Measurements from ENCODE around the gene DAD1. TPM values are rescaled to one million over a fixed set of nuclear protein-coding genes. Genes with fewer than 3 reads are reported as not detected.

Gene DAD1
- polyA plus RNA-seq, 1 of the 3 experiments (the other 2 are of a cell fraction) = 406 TPM

- no peak for DNase-seq
- peaks cover under 1 to 2% of the 10 kb centered on the region in 2 experiments for H3K36me3 ChIP-seq (replicated peaks in 1 of 2; ENCODE audit: control insufficient read depth in 1 of 2, insufficient read depth in 2 of 2, low read length in 1 of 2)
- H3K9me2 ChIP-seq = no peaks in the 10 kb centered on the region
- ChIA-PET CTCF (interaction anchor here (0.8 to 10.3 kb wide), 10 partner anchors 10 to 331 kb away, joined by 3 to 116 read pairs (median 5); no protein-coding TSS in a partner anchor), POLR2A (no interaction called here)
- TF ChIP-seq USF1 (IDR thresholded peaks at IDR 0.05; ENCODE audit: borderline replicate concordance, low read depth) (no peak), EZH2phosphoT487 (IDR thresholded peaks at IDR 0.05; ENCODE audit: borderline replicate concordance, low read depth) (no peak), GABPA (IDR thresholded peaks at IDR 0.05; ENCODE audit: low read depth) (no peak), MXI1 (IDR thresholded peaks at IDR 0.05; ENCODE audit: low read depth, low read length) (no peak), YY1 (IDR thresholded peaks at IDR 0.05; ENCODE audit: low read depth) (no peak), TEAD4 (IDR thresholded peaks at IDR 0.05; ENCODE audit: borderline replicate concordance, insufficient read depth) (no peak), ZBTB33 (IDR thresholded peaks at IDR 0.05; ENCODE audit: borderline replicate concordance, low read depth) (no peak), RCOR1 (IDR thresholded peaks at IDR 0.05; ENCODE audit: low read length) (no peak), JUND (IDR thresholded peaks at IDR 0.05) (no peak), FOXJ3 (CRISPR knock-in tag; IDR thresholded peaks at IDR 0.05) (no peak), SIN3A (IDR thresholded peaks at IDR 0.05; ENCODE audit: borderline replicate concordance, low read depth, low read length) (no peak), FOSL2 (IDR thresholded peaks at IDR 0.05; ENCODE audit: borderline replicate concordance, low read depth) (no peak), NFIC (IDR thresholded peaks at IDR 0.05; ENCODE audit: borderline replicate concordance) (no peak), RXRA (IDR thresholded peaks at IDR 0.05; ENCODE audit: borderline replicate concordance, low read depth) (no peak), NRF1 (IDR thresholded peaks at IDR 0.05; ENCODE audit: low read depth, low read length) (no peak)
- TF ChIP-seq, protein P1, sequence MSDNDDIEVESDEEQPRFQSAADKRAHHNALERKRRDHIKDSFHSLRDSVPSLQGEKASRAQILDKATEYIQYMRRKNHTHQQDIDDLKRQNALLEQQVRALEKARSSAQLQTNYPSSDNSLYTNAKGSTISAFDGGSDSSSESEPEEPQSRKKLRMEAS (IDR thresholded peaks at IDR 0.05; ENCODE audit: low read depth) = no peak
- TF ChIP-seq, protein P2, sequence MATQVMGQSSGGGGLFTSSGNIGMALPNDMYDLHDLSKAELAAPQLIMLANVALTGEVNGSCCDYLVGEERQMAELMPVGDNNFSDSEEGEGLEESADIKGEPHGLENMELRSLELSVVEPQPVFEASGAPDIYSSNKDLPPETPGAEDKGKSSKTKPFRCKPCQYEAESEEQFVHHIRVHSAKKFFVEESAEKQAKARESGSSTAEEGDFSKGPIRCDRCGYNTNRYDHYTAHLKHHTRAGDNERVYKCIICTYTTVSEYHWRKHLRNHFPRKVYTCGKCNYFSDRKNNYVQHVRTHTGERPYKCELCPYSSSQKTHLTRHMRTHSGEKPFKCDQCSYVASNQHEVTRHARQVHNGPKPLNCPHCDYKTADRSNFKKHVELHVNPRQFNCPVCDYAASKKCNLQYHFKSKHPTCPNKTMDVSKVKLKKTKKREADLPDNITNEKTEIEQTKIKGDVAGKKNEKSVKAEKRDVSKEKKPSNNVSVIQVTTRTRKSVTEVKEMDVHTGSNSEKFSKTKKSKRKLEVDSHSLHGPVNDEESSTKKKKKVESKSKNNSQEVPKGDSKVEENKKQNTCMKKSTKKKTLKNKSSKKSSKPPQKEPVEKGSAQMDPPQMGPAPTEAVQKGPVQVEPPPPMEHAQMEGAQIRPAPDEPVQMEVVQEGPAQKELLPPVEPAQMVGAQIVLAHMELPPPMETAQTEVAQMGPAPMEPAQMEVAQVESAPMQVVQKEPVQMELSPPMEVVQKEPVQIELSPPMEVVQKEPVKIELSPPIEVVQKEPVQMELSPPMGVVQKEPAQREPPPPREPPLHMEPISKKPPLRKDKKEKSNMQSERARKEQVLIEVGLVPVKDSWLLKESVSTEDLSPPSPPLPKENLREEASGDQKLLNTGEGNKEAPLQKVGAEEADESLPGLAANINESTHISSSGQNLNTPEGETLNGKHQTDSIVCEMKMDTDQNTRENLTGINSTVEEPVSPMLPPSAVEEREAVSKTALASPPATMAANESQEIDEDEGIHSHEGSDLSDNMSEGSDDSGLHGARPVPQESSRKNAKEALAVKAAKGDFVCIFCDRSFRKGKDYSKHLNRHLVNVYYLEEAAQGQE (IDR thresholded peaks at IDR 0.05; ENCODE audit: low read depth, low read length) = no peak
- no peaks in the 10 kb centered on the region for H3K79me2 ChIP-seq (ENCODE audit: insufficient read depth)
- no peaks in the 10 kb centered on the region for H3K27me3 ChIP-seq (ENCODE audit: insufficient read depth)
- no peak overlapping the region for H3K9ac ChIP-seq
- H4K20me1 ChIP-seq (ENCODE audit: insufficient read depth) = no peaks in the 10 kb centered on the region
- no peaks in the 10 kb centered on the region for H3F3A ChIP-seq (replicated peaks; ENCODE audit: insufficient read depth)
- H3K4me2 ChIP-seq = no peak overlapping the region
- no peak overlapping the region for H3K4me3 ChIP-seq (ENCODE audit: low read depth in 2 of 2, low read length in 1 of 2)
- no peak overlapping the region for H3K27ac ChIP-seq (ENCODE audit: low read depth in 2 of 2, low read length in 1 of 2)
- no peaks in the 10 kb centered on the region for H3K9me3 ChIP-seq
- H2AFZ ChIP-seq (ENCODE audit: low read depth) = no peak overlapping the region
- peaks cover 3 to 10% of the 10 kb centered on the region in 2 experiments; a peak in 3 of 4 replicates for H3K4me1 ChIP-seq (ENCODE audit: control insufficient read depth in 1 of 2, insufficient read depth in 2 of 2, low read depth in 1 of 2, low read length in 1 of 2)
- 88% methylated on average over 1 of the region's 1 CpG for WGBS (ENCODE audit: low lambda C conversion rate)
Measured at GRCh38 chr14:22557846-22558220, 31.2 kb downstream of the DAD1 start.

Measured in SK-N-SH (cell line).